Pancreas (tissue), 10 donors: Measurements from ENCODE around the gene DMAC2L. TPM values are rescaled to one million over a fixed set of nuclear protein-coding genes. Genes with fewer than 3 reads are reported as not detected.
A peak's percentile ranks its signal among the peaks of the same experiment; 100 is the strongest.

Experiments used
- ATAC-seq, 4 donors: fragments of 200-7000 bp; cut with Tn5 transposase; one replicate each; pipeline versions ENCODE4 v1.8.0 to v1.9.1; 2020; ENCODE audit warnings: mild to moderate bottlenecking in 4 of 4, moderate library complexity in 4 of 4
- DNase-seq, 6 donors: peaks; one replicate each; pipeline ENCODE4 v3.0.0-alpha.2; 2020
- FAIRE-seq: peaks from 2 replicates; lab custom pipeline; 2012; peaks lifted over from hg19 to GRCh38; lab: Jason Lieb, UNC
- H3K27ac ChIP-seq, 4 donors: fragments of 200-600 bp; sonication (generic); 1 replicate in 3 of 4; 2 replicates in 1 of 4; pipeline versions ENCODE4 v1.5.0 to v1.8.0; 2020
- H3K27me3 ChIP-seq, 4 donors: fragments of 200-600 bp; one replicate each; pipeline ENCODE4 v1.8.0; 2021
- H3K36me3 ChIP-seq, 3 donors: fragments of 200-600 bp; sonication (generic) in 1 of 3; one replicate each; pipeline versions ENCODE4 v1.5.0 to v1.8.0; 2020 to 2021
- H3K4me1 ChIP-seq, 3 donors: fragments of 200-600 bp; one replicate each; pipeline ENCODE4 v1.8.0; 2021
- H3K4me3 ChIP-seq, 4 donors: fragments of 200-600 bp; sonication (generic) in 2 of 4; one replicate each; pipeline versions ENCODE4 v1.5.0 to v1.8.0; 2020 to 2021
- H3K9me3 ChIP-seq, 4 donors: fragments of 200-600 bp; one replicate each; pipeline ENCODE4 v1.8.0; 2021
- CTCF ChIP-seq, 4 donors: fragments of 200-600 bp; sonication (generic) in 3 of 4; IDR thresholded peaks; one replicate each; pipeline versions ENCODE4 v1.5.0 to v1.8.0; 2021; ENCODE audit warnings: antibody characterized with exemption in 4 of 4
- WGBS, 2 donors: extraction: QIAGEN DNeasy Blood & Tissue Kit; methylation state at CpG; one replicate each; pipeline ENCODE4 v1.1.7; 2013; 5-methylcytosine and 5-hydroxymethylcytosine counted together
- intact Hi-C, 3 donors: fragments of 100-400 bp; cut with DNase I; formaldehyde crosslinking; loops; one replicate each; pipeline versions ENCODE4 v1.11.1 to v1.14.2; 2022
- microRNA-seq, 2 donors: library from miRNA; unstranded; fragments of <30 nt; microRNA quantifications; one replicate each; pipeline versions ENCODE4 to v1.1.0, GENCODE V29; 2019 to 2020
- polyA plus RNA-seq, 2 donors: library from polyadenylated mRNA; stranded (reverse); fragments of 200-250 nt; gene quantifications; one replicate each; pipeline ENCODE4 v1.2.3, GENCODE V29; 2013
- total RNA-seq, 6 donors: library from RNA; stranded (reverse); fragmentation: NEBNext Ultra II Directional in 4 of 6; extraction: Animal tissue kit (Norgen Biotek cat#: 25700) in 4 of 6; gene quantifications; one replicate each; pipeline versions ENCODE4 v1.2.1 to v1.2.4, GENCODE V29; 2021 to 2023
- donor health status: healthy with polysubstance abuse.
- donor health status: DM: no; HTN: no; CAD: no; lungs with moderate emphysema.
- donor health status: DM: no; HTN: no; CAD: no.
- donor health status: control.
- donor health status: control.
- donor health status: Bipolar disorder and iron deficiency.
- donor health status: DM: yes; HTN: yes; CAD: no.
- donor health status: DM: no; HTN: no; CAD: no.
- donor health status: DM: no; HTN: no; CAD: no.
- donor health status: DM: yes; HTN: yes; CAD: no.

DMAC2L gene
- total and polyA plus RNA-seq, 8 donors: 8.3 to 17.7 (median 9.9) TPM

- Histone ChIP-seq H3K4me1 (peaks cover 6 to 26% (median 20%) of the 10 kb centered on the region in 3 donors), H3K27ac (peak overlapping the region in 1 of 4 donors; percentile 29), H3K4me3 (no peak overlapping the region), H3K9me3 (no peaks in the 10 kb centered on the region), H3K27me3 (no peaks in the 10 kb centered on the region), H3K36me3 (no peaks in the 10 kb centered on the region)
- intact Hi-C loops: no loop called here
- TF ChIP-seq CTCF (IDR thresholded peaks at IDR 0.05): no peak
- ATAC-seq (no peak), FAIRE-seq (no peak), DNase-seq (no peak)
- 93 to 97% methylated on average over 4 of the region's 4 CpGs for WGBS, 2 donors
Observed at GRCh38 chr14:50366589-50366988, 54.5 kb downstream of the DMAC2L start.

GRCh38 chr14:50371546-50371945 is 59.4 kb downstream of the DMAC2L start:
- TF ChIP-seq CTCF (IDR thresholded peaks at IDR 0.05): no peak
- Histone ChIP-seq H3K27ac (no peak overlapping the region), H3K36me3 (no peaks in the 10 kb centered on the region), H3K27me3 (no peaks in the 10 kb centered on the region), H3K9me3 (no peaks in the 10 kb centered on the region), H3K4me1 (peaks cover 0 to 3% (median 0%) of the 10 kb centered on the region in 3 donors), H3K4me3 (no peak overlapping the region)
- ATAC-seq: no peak
- no peak for FAIRE-seq
- WGBS, 2 donors: 84 to 85% methylated on average over 4 of the region's 4 CpGs
- intact Hi-C loops: no loop called here
- DNase-seq: no peak

- ATAC-seq (no peak), FAIRE-seq (no peak), DNase-seq (no peak)
- Histone ChIP-seq H3K36me3 (no peaks in the 10 kb centered on the region), H3K4me1 (no peaks in the 10 kb centered on the region), H3K27ac (no peak overlapping the region), H3K9me3 (no peaks in the 10 kb centered on the region), H3K4me3 (no peak overlapping the region), H3K27me3 (no peaks in the 10 kb centered on the region)
- intact Hi-C loops: no loop called here
- WGBS, 2 donors: 95% methylated on average over 3 of the region's 3 CpGs
- no peak for TF ChIP-seq CTCF (IDR thresholded peaks at IDR 0.05)
Observed at GRCh38 chr14:50373959-50374358, 61.8 kb downstream of the DMAC2L start.

- H3K4me1 ChIP-seq: no peaks in the 10 kb centered on the region
- intact Hi-C loops: no loop called here
Observed at GRCh38 chr14:50375760-50376159, 63.6 kb downstream of the DMAC2L start.

More at GRCh38 chr14:50375760-50376159, 63.6 kb downstream of the DMAC2L start:
- H3K27ac ChIP-seq: no peak overlapping the region
- FAIRE-seq (no peak), ATAC-seq (no peak), DNase-seq (no peak)
- WGBS, 2 donors: 97 to 98% methylated on average over 5 of the region's 5 CpGs
- H3K9me3 ChIP-seq: no peaks in the 10 kb centered on the region
- no peak overlapping the region for H3K4me3 ChIP-seq
- no peaks in the 10 kb centered on the region for H3K36me3 ChIP-seq
- no peak for TF ChIP-seq CTCF (IDR thresholded peaks at IDR 0.05)
- no peaks in the 10 kb centered on the region for H3K27me3 ChIP-seq

Small RNA genes lying within 50 kb of the gene (microRNA-seq; reads per million reads assigned to microRNA genes)
- gene MIR4504: 0.39 to 0.59 reads per million in 2 donors

Other genes starting within 250 kb of the DMAC2L start
- 1 to 10 TPM; 2.8 to 4.8 (median 3.0) TPM for gene VCPKMT, start 195.8 kb upstream of the DMAC2L start, total RNA-seq
- 10 to 100 TPM; 12.2 to 13.3 TPM for gene VCPKMT, start 195.8 kb upstream of the DMAC2L start, polyA plus RNA-seq
- 10 to 100 TPM; 10.2 to 19.9 (median 11.6) TPM for gene SOS2, start 80.7 kb upstream of the DMAC2L start, total RNA-seq
- 1 to 10 TPM; 4.2 to 9.1 TPM for gene SOS2, start 80.7 kb upstream of the DMAC2L start, polyA plus RNA-seq
- 1 to 10 TPM; 3.1 to 5.1 (median 3.7) TPM for gene L2HGDH, start 95 bp upstream of the DMAC2L start, total RNA-seq
- 1 to 10 TPM in 1 of 2 donors, under 1 TPM in 1; 0.99 to 1.9 TPM for gene L2HGDH, start 95 bp upstream of the DMAC2L start, polyA plus RNA-seq
- gene CDKL1, start 84.6 kb downstream of the DMAC2L start, total RNA-seq: 1 to 10 TPM; 2.4 to 5.5 (median 4.4) TPM
- gene CDKL1, start 84.6 kb downstream of the DMAC2L start, polyA plus RNA-seq: under 1 TPM; 0.56 to 0.80 TPM
- gene MAP4K5, start 220.2 kb downstream of the DMAC2L start, total RNA-seq: 10 to 100 TPM; 19.0 to 28.6 (median 23.5) TPM
- 10 to 100 TPM; 12.6 to 15.5 TPM for gene MAP4K5, start 220.2 kb downstream of the DMAC2L start, polyA plus RNA-seq
- gene ATL1, start 247.8 kb downstream of the DMAC2L start, total RNA-seq: 1 to 10 TPM; 2.5 to 6.1 (median 3.3) TPM
- gene ATL1, start 247.8 kb downstream of the DMAC2L start, polyA plus RNA-seq: 1 to 10 TPM; 1.3 to 3.5 TPM